Testis (tissue), 2 donors: ENCODE results near the gene IRAK1.

Experiments used
- POLR2A ChIP-seq: fragments of 450-650 bp; IDR thresholded peaks from one replicate; pipeline ENCODE4 v1.6.1; 2017; ENCODE audit warnings: antibody characterized with exemption, mild to moderate bottlenecking, moderate library complexity
- TF ChIP-seq, protein P1 (sequence below), 3 experiments: fragments of 450-650 bp in 2 of 3; fragments of 200-600 bp in 1 of 3; sonication (generic) in 1 of 3; IDR thresholded peaks; one replicate each; pipeline ENCODE4 v1.5.1; 2016 to 2019; ENCODE audit warnings: antibody characterized with exemption in 3 of 3, mild to moderate bottlenecking in 2 of 3, moderate library complexity in 1 of 3

DNA sequence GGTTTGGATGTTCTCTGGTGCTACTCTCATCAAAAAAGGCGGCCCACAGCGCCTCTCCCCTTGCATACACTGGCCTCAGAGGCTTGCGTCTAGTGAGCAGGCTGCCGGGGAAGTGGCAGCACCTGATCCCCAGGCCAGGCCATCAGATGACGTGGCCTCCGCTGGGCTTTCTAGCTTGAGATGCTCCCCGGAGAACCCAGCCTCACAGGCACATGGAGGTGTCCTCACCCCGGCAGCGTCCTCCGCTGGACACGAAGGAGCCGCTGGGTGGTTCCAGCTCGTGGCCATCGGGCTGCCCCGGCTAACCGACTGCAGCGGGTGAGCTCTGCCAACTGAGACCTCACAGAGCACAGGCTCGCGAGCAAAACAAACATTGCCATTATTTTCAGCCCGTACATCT lies 12.8 kb downstream of the IRAK1 start:
- TF ChIP-seq POLR2A, result no peak
- TF ChIP-seq, protein P1, sequence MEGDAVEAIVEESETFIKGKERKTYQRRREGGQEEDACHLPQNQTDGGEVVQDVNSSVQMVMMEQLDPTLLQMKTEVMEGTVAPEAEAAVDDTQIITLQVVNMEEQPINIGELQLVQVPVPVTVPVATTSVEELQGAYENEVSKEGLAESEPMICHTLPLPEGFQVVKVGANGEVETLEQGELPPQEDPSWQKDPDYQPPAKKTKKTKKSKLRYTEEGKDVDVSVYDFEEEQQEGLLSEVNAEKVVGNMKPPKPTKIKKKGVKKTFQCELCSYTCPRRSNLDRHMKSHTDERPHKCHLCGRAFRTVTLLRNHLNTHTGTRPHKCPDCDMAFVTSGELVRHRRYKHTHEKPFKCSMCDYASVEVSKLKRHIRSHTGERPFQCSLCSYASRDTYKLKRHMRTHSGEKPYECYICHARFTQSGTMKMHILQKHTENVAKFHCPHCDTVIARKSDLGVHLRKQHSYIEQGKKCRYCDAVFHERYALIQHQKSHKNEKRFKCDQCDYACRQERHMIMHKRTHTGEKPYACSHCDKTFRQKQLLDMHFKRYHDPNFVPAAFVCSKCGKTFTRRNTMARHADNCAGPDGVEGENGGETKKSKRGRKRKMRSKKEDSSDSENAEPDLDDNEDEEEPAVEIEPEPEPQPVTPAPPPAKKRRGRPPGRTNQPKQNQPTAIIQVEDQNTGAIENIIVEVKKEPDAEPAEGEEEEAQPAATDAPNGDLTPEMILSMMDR (IDR thresholded peaks at IDR 0.05), result no peak
